Measurements from ENCODE around the gene ENPP3. TPM values are rescaled to one million over a fixed set of nuclear protein-coding genes. Genes with fewer than 3 reads are reported as not detected.

Gene ENPP3
- total RNA-seq, 2 donors from 2014 or later = 11.5 to 21.4 TPM

DNA sequence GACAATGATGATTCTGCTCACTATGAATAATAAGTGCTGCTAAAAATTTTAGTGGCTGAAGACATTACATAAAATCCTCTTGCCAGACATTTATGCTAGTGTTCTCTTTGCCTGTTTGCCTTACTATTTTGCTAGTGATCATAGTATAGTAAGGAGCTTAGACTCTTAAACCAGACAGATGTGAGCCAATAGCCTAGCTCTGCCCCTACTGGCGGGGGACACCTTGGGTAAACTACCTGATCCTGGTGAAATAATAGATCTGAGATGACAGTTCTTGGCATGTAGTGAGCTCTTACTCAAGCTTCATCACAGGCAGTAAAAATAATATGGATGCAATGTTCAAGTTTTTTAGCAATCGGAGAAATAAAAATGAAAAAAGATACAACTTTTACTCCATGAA, 18.8 kb downstream of the ENPP3 start:
- intact Hi-C loops (cut with DNase I) = no loop called here

DNA sequence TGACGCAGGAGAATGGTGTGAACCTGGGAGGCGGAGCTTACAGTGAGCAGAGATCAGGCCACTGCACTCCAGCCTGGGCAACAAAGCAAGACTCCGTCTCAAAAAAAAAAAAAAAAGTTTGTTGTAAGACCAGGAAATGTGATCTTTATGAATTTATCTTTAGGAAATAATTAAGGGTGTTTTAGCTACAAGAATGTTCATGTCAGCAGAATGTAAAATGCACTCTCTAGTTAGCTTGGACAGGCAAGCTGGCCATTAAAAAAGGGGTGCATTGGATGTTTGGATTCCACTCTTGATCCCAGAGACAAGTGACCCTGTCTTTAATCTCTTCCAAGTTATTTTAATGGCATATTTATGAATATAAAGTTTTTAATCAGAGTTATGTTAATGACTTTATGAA, 19.6 kb downstream of the ENPP3 start:
- no peak for DNase-seq
- TF ChIP-seq, protein P1, sequence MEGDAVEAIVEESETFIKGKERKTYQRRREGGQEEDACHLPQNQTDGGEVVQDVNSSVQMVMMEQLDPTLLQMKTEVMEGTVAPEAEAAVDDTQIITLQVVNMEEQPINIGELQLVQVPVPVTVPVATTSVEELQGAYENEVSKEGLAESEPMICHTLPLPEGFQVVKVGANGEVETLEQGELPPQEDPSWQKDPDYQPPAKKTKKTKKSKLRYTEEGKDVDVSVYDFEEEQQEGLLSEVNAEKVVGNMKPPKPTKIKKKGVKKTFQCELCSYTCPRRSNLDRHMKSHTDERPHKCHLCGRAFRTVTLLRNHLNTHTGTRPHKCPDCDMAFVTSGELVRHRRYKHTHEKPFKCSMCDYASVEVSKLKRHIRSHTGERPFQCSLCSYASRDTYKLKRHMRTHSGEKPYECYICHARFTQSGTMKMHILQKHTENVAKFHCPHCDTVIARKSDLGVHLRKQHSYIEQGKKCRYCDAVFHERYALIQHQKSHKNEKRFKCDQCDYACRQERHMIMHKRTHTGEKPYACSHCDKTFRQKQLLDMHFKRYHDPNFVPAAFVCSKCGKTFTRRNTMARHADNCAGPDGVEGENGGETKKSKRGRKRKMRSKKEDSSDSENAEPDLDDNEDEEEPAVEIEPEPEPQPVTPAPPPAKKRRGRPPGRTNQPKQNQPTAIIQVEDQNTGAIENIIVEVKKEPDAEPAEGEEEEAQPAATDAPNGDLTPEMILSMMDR (IDR thresholded peaks at IDR 0.05) = no peak
- intact Hi-C loops (cut with DNase I) = no loop called here
- Histone ChIP-seq H3K9ac (ENCODE audit: low read depth in 2 of 2, low read length in 2 of 2) (no peak overlapping the region), H3K4me1 (peaks cover 4% of the 10 kb centered on the region), H3K27ac (no peak overlapping the region), H3K4me3 (no peak overlapping the region), H3K9me3 (no peaks in the 10 kb centered on the region), H3K36me3 (no peaks in the 10 kb centered on the region), H3K27me3 (no peaks in the 10 kb centered on the region)

More for the DNA sequence above, 18.8 kb downstream of the ENPP3 start:
- H3K27ac ChIP-seq = no peak overlapping the region
- no peak overlapping the region for H3K9ac ChIP-seq (ENCODE audit: low read depth in 2 of 2, low read length in 2 of 2)
- no peak for DNase-seq
- peaks cover 4% of the 10 kb centered on the region for H3K4me1 ChIP-seq
- no peak overlapping the region for H3K4me3 ChIP-seq
- TF ChIP-seq, protein P1 (IDR thresholded peaks at IDR 0.05) = no peak
- H3K27me3 ChIP-seq = no peaks in the 10 kb centered on the region
- H3K9me3 ChIP-seq = no peaks in the 10 kb centered on the region
- no peaks in the 10 kb centered on the region for H3K36me3 ChIP-seq

DNA sequence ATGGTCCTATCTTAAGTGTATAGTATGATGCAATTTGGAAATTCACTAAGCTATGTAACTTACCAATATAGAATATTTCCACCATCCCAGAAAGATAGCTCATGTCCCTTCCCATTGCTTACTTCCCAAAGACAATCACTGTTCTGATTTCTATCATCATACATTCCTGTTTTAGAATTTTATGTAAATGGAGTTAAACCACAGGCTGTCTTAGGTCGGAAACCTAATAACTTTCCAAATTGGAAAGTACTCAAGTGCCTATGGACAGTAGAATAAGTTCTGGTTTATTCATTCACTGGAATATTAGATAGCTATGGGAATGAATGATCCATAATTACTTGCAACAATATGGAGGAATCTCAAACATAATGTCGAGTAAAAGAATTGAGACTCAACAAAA, 20.1 kb downstream of the ENPP3 start:
- H3K27me3 ChIP-seq = no peaks in the 10 kb centered on the region

DNA sequence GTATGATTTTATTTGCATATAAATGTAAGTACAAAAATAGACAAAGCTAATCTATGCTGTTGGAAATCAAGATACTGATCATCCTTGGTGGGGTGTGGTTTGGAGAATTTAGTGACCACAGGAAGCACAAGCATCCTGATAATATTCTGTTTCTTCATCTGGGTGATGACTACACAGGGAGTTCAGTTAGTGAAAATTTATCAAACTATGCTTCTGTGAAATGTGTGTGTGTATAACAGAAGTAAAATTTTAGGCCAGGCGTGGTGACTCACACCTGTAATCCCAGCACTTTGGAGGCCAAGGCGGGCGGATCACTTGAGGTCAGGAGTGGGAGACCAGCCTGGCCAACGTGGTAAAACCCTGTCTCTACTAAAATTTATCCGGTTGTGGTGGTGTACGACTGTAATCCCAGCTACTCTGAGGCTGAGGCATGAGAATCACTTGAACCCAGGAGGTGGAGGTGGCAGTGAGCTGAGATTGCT, 20.6 kb downstream of the ENPP3 start:
- Histone ChIP-seq H3K27me3 (no peaks in the 10 kb centered on the region), H3K9ac (ENCODE audit: low read depth in 2 of 2, low read length in 2 of 2) (no peak overlapping the region), H3K36me3 (no peaks in the 10 kb centered on the region), H3K9me3 (no peaks in the 10 kb centered on the region), H3K4me1 (no peaks in the 10 kb centered on the region), H3K4me3 (no peak overlapping the region), H3K27ac (no peak overlapping the region)
- intact Hi-C loops (cut with DNase I) = no loop called here
- DNase-seq = no peak
- TF ChIP-seq, protein P1 (IDR thresholded peaks at IDR 0.05) = no peak

More for the DNA sequence above, 20.1 kb downstream of the ENPP3 start:
- Histone ChIP-seq H3K4me1 (peaks cover under 1% of the 10 kb centered on the region), H3K4me3 (no peak overlapping the region), H3K36me3 (no peaks in the 10 kb centered on the region), H3K9ac (ENCODE audit: low read depth in 2 of 2, low read length in 2 of 2) (no peak overlapping the region), H3K9me3 (no peaks in the 10 kb centered on the region), H3K27ac (no peak overlapping the region)
- intact Hi-C loops (cut with DNase I) = no loop called here
- DNase-seq = no peak
- TF ChIP-seq, protein P1 (IDR thresholded peaks at IDR 0.05) = no peak

DNA sequence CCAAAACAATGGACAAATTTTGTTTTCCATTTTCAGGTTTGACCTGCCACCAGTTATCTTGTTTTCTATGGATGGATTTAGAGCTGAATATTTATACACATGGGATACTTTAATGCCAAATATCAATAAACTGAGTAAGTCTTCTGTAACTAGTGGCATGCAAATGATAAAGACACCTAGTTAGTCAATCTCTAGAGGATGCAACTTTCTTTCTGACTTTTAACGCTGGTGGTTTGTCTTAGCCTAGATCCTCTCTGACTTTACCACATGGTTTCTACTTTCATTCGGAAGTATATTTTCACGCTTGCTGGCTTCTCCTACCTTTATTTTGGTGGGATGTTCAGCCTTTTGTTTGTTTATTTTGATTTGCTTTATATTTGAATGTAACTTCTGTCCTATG, 21.2 kb downstream of the ENPP3 start:
- Histone ChIP-seq H3K36me3 (no peaks in the 10 kb centered on the region), H3K9ac (ENCODE audit: low read depth in 2 of 2, low read length in 2 of 2) (no peak overlapping the region), H3K4me3 (no peak overlapping the region), H3K27me3 (no peaks in the 10 kb centered on the region), H3K4me1 (no peaks in the 10 kb centered on the region), H3K27ac (no peak overlapping the region), H3K9me3 (no peaks in the 10 kb centered on the region)
- intact Hi-C loops (cut with DNase I) = no loop called here
- DNase-seq = no peak
- TF ChIP-seq, protein P1 (IDR thresholded peaks at IDR 0.05) = no peak
